B cell (primary cell): Measurements from ENCODE around the gene CHRNA1. TPM values are rescaled to one million over a fixed set of nuclear protein-coding genes. Genes with fewer than 3 reads are reported as not detected.

Experiments
- ATAC-seq: fragments of 200-7000 bp; cut with Tn5 transposase; one replicate; pipeline ENCODE4 v1.10.0; 2021; ENCODE audit warnings: low read depth, mild to moderate bottlenecking, moderate number of reproducible peaks, moderate library complexity
- CTCF ChIA-PET: fragments of 350-600 bp; sonication (Branson Sonifier 250); formaldehyde crosslinking; loops from one replicate; lab custom pipeline; 2021; ENCODE audit warnings: antibody characterized with exemption, inconsistent platforms; lab: Charles Lee
- POLR2A ChIA-PET: fragments of 350-600 bp; sonication (Branson Sonifier 250); formaldehyde crosslinking; loops from one replicate; lab custom pipeline; 2021; ENCODE audit warnings: antibody characterized with exemption; lab: Charles Lee
- DNase-seq: peaks from one replicate; pipeline ENCODE4 v3.0.0; 2013
- H2AFZ ChIP-seq: 2 replicates; pipeline ENCODE4 v1.6.1; 2012; ENCODE audit warnings: mild to moderate bottlenecking, low read depth, low read length; ENCODE audit not compliant: insufficient read depth, poor library complexity, severe bottlenecking
- H3K27ac ChIP-seq, 2 donors: 1 replicate in 1 of 2; 2 replicates in 1 of 2; pipeline ENCODE4 v1.5.1; 2012 to 2013; ENCODE audit warnings: low read length in 2 of 2, mild to moderate bottlenecking in 2 of 2, moderate library complexity in 1 of 2
- H3K27me3 ChIP-seq, 4 experiments: fragments of 200-600 bp in 1 of 4; sonication (generic) in 1 of 4; replicated peaks in 1 of 4; 1 replicate in 2 of 4; 2 replicates in 2 of 4; pipeline versions ENCODE4 v1.6.1 to v1.7.0; 2013 to 2016; ENCODE audit warnings: low read length in 3 of 4, mild to moderate bottlenecking in 2 of 4, mixed read lengths in 1 of 4, moderate library complexity in 1 of 4; ENCODE audit not compliant: insufficient read depth in 4 of 4, control insufficient read depth in 3 of 4; ENCODE audit errors: control extremely low read depth in 1 of 4
- H3K36me3 ChIP-seq, 2 experiments: replicated peaks in 1 of 2; 1 replicate in 1 of 2; 2 replicates in 1 of 2; pipeline versions ENCODE4 v1.6.1 to v1.7.1; 2013; ENCODE audit warnings: low read length in 1 of 2; ENCODE audit not compliant: insufficient read depth in 2 of 2, control insufficient read depth in 1 of 2; ENCODE audit errors: control extremely low read depth in 1 of 2, extremely low read depth in 1 of 2
- H3K4me1 ChIP-seq, 2 donors: fragments of 200-600 bp in 1 of 2; sonication (generic) in 1 of 2; 1 replicate in 1 of 2; 2 replicates in 1 of 2; pipeline versions ENCODE4 v1.5.1 to v1.6.1; 2013 to 2017; ENCODE audit warnings: low read length in 2 of 2; ENCODE audit not compliant: control insufficient read depth in 2 of 2, insufficient read depth in 2 of 2
- H3K4me2 ChIP-seq: replicated peaks from 2 replicates; pipeline ENCODE3; 2012; ENCODE audit warnings: mild to moderate bottlenecking, low read depth, low read length; ENCODE audit not compliant: poor library complexity, severe bottlenecking
- H3K4me3 ChIP-seq, 5 experiments: fragments of 200-600 bp in 1 of 5; sonication (generic) in 1 of 5; 1 replicate in 3 of 5; 2 replicates in 2 of 5; pipeline versions ENCODE4 v1.5.1 to v1.7.0; 2011 to 2016; ENCODE audit warnings: low read length in 4 of 5, mild to moderate bottlenecking in 4 of 5, low read depth in 2 of 5, control low read depth in 1 of 5, moderate library complexity in 1 of 5; ENCODE audit not compliant: insufficient read depth in 1 of 5; ENCODE audit errors: control extremely low read depth in 1 of 5, extremely low read depth in 1 of 5
- H3K79me2 ChIP-seq: fragments of 200-600 bp; sonication (generic); one replicate; pipeline ENCODE4 v1.6.0; 2016; ENCODE audit warnings: low read length; ENCODE audit not compliant: control insufficient read depth, insufficient read depth
- H3K9ac ChIP-seq: fragments of 200-600 bp; sonication (generic); 2 replicates; pipeline ENCODE4 v1.6.1; 2017; ENCODE audit warnings: mild to moderate bottlenecking, low read length, moderate library complexity
- H3K9me3 ChIP-seq, 3 donors: one replicate each; pipeline versions ENCODE4 v1.6.1 to v1.7.1; 2013; ENCODE audit warnings: low read length in 2 of 3; ENCODE audit not compliant: control insufficient read depth in 2 of 3, insufficient read depth in 1 of 3; ENCODE audit errors: control extremely low read depth in 1 of 3
- H4K20me1 ChIP-seq: 2 replicates; pipeline ENCODE4 v1.6.0; 2012; ENCODE audit warnings: mild to moderate bottlenecking, low read length; ENCODE audit not compliant: insufficient read depth, control insufficient read depth, poor library complexity, severe bottlenecking
- H3K27ac Mint-ChIP-seq: one replicate; pipeline ENCODE4 v1.8.0; 2021; ENCODE audit warnings: mixed read lengths
- H3K27me3 Mint-ChIP-seq: one replicate; pipeline ENCODE4 v1.8.0; 2021; ENCODE audit warnings: mixed read lengths
- H3K4me1 Mint-ChIP-seq: one replicate; pipeline ENCODE4 v1.8.0; 2021; ENCODE audit warnings: mixed read lengths
- H3K4me3 Mint-ChIP-seq: one replicate; pipeline ENCODE4 v1.8.0; 2021; ENCODE audit warnings: mixed read lengths
- H3K9me3 Mint-ChIP-seq: one replicate; pipeline ENCODE4 v1.8.0; 2022; ENCODE audit warnings: mixed read lengths; ENCODE audit not compliant: insufficient read depth
- CTCF ChIP-seq: fragments of 200-600 bp; IDR thresholded peaks from one replicate; pipeline ENCODE4 v1.8.0; 2022; ENCODE audit warnings: antibody characterized with exemption, mild to moderate bottlenecking
- EZH2 ChIP-seq: IDR thresholded peaks from 2 replicates; pipeline ENCODE4 v1.6.1; 2012; ENCODE audit warnings: borderline replicate concordance, low read depth, mild to moderate bottlenecking, moderate library complexity, low read length; ENCODE audit not compliant: insufficient read depth, poor library complexity, severe bottlenecking
- WGBS: methylation state at CpG from one replicate; pipeline ENCODE4 v1.1.5; 2013; ENCODE audit warnings: missing lambda C conversion rate; ENCODE audit not compliant: insufficient coverage; 5-methylcytosine and 5-hydroxymethylcytosine counted together
- intact Hi-C: fragments of 100-400 bp; cut with micrococcal nuclease; formaldehyde crosslinking; loops from one replicate; pipeline ENCODE4 v1.10.0; 2022
- polyA plus RNA-seq: library from polyadenylated mRNA; depleted of rRNA; stranded (reverse); fragments of >200 nt; gene quantifications from 2 replicates; pipeline ENCODE4 v1.2.3, GENCODE V29; 2012
- total RNA-seq, 2 donors: library from RNA; stranded (reverse); fragments of 120-200 nt in 1 of 2; gene quantifications; 1 replicate in 1 of 2; 2 replicates in 1 of 2; pipeline versions ENCODE4 v1.2.3 to v1.2.4, GENCODE V29; 2013 to 2022

The CHRNA1 gene
- total and polyA plus RNA-seq, 2 donors (not counting 1 experiment from before 2014, with no cell fraction given): 0.20 to 0.22 TPM

GRCh38 chr2:174771136-174771535 lies 6.9 kb upstream of the CHRNA1 start:
- DNase-seq: no peak
- ChIA-PET CTCF (interaction anchor here (1.0 to 8.0 kb wide), 8 partner anchors 16 to 480 kb away, joined by 3 to 59 read pairs (median 4); no protein-coding TSS in a partner anchor), POLR2A (no interaction called here)
- H3K27me3 ChIP-seq: peaks cover 0 to 10% (median 3%) of the 10 kb centered on the region in 4 experiments
- TF ChIP-seq EZH2: no peak
- ATAC-seq: no peak
- H3K9me3 ChIP-seq: peaks cover 0 to 2% (median 0%) of the 10 kb centered on the region in 3 donors
- H3K27me3 Mint-ChIP-seq: peaks cover 16% of the 10 kb centered on the region
- H3K27ac ChIP-seq: no peak overlapping the region
- peaks cover 0 to 3% of the 10 kb centered on the region in 2 donors for H3K4me1 ChIP-seq
- no peak overlapping the region for H3K27ac Mint-ChIP-seq
- no peak overlapping the region for H3K4me3 Mint-ChIP-seq
- peaks cover 9% of the 10 kb centered on the region for H3K4me1 Mint-ChIP-seq
- no peaks in the 10 kb centered on the region for H4K20me1 ChIP-seq
- H3K36me3 ChIP-seq: no peaks in the 10 kb centered on the region
- H3K9ac ChIP-seq: no peak overlapping the region
- WGBS: 76% methylated on average over 2 of the region's 3 CpGs
- no peaks in the 10 kb centered on the region for H3K9me3 Mint-ChIP-seq
- intact Hi-C loops: no loop called here
- H2AFZ ChIP-seq: no peak overlapping the region
- no peaks in the 10 kb centered on the region for H3K79me2 ChIP-seq
- H3K4me2 ChIP-seq: no peak overlapping the region
- H3K4me3 ChIP-seq: no peak overlapping the region

GRCh38 chr2:174768557-174768956 lies 4.3 kb upstream of the CHRNA1 start:
- Mint-ChIP-seq H3K27ac (no peak overlapping the region), H3K27me3 (peaks cover 16% of the 10 kb centered on the region), H3K4me3 (no peak overlapping the region), H3K4me1 (peaks cover 8% of the 10 kb centered on the region), H3K9me3 (no peaks in the 10 kb centered on the region)
- no peak overlapping the region for H3K4me3 ChIP-seq
- WGBS: 85% methylated on average over 9 of the region's 9 CpGs
- no peaks in the 10 kb centered on the region for H3K4me1 ChIP-seq
- ChIA-PET POLR2A (no interaction called here), CTCF (interaction anchor here (0.8 kb wide), 1 partner anchor 19 kb away, joined by 3 read pairs; no protein-coding TSS in a partner anchor)
- H3K27me3 ChIP-seq: peaks cover 0 to 20% (median 6%) of the 10 kb centered on the region in 4 experiments
- peaks cover 0 to 2% (median 0%) of the 10 kb centered on the region in 3 donors for H3K9me3 ChIP-seq
- intact Hi-C loops: no loop called here
- no peak overlapping the region for H2AFZ ChIP-seq
- no peaks in the 10 kb centered on the region for H3K79me2 ChIP-seq
- no peak overlapping the region for H3K4me2 ChIP-seq
- H4K20me1 ChIP-seq: no peaks in the 10 kb centered on the region
- DNase-seq: no peak
- TF ChIP-seq CTCF (no peak), EZH2 (no peak)
- no peak overlapping the region for H3K27ac ChIP-seq
- H3K9ac ChIP-seq: no peak overlapping the region
- no peaks in the 10 kb centered on the region for H3K36me3 ChIP-seq
- no peak for ATAC-seq
